ENCODE measurements around the gene FGGY. TPM values are rescaled to one million over a fixed set of nuclear protein-coding genes. Genes with fewer than 3 reads are reported as not detected.

The FGGY gene
- polyA plus RNA-seq, 5 donors = 13.3 to 22.3 (median 17.1) TPM

GRCh38 chr1:59315529-59316463 is 18.9 kb downstream of the FGGY start:
- no peak for DNase-seq

- DNase-seq = peak; percentile 65 to 72
Measured at GRCh38 chr1:59316497-59317128, 19.7 kb downstream of the FGGY start.

- no peak for DNase-seq
Measured at GRCh38 chr1:59317343-59317742, 20.4 kb downstream of the FGGY start.

- no peak for DNase-seq
Measured at GRCh38 chr1:59317780-59318179, 20.9 kb downstream of the FGGY start.

GRCh38 chr1:59318271-59318860 is 21.5 kb downstream of the FGGY start:
- DNase-seq = no peak

GRCh38 chr1:59322394-59322793 is 25.5 kb downstream of the FGGY start:
- DNase-seq = no peak

- no peak for DNase-seq
Measured at GRCh38 chr1:59322814-59323213, 25.9 kb downstream of the FGGY start.

GRCh38 chr1:59323879-59324278 is 27.0 kb downstream of the FGGY start:
- no peak for DNase-seq

- no peak for DNase-seq
Measured at GRCh38 chr1:59328353-59328752, 31.5 kb downstream of the FGGY start.

- no peak for DNase-seq
Measured at GRCh38 chr1:59329412-59330053, 32.6 kb downstream of the FGGY start.

- no peak for DNase-seq
Measured at GRCh38 chr1:59331686-59332620, 35.1 kb downstream of the FGGY start.

GRCh38 chr1:59332983-59333382 is 36.1 kb downstream of the FGGY start:
- DNase-seq = no peak

GRCh38 chr1:59333626-59334277 is 36.9 kb downstream of the FGGY start:
- DNase-seq = no peak

GRCh38 chr1:59340411-59341307 is 43.8 kb downstream of the FGGY start:
- no peak for DNase-seq

- DNase-seq = no peak
Measured at GRCh38 chr1:59342801-59343575, 46.1 kb downstream of the FGGY start.

- no peak for DNase-seq
Measured at GRCh38 chr1:59343576-59343840, 46.6 kb downstream of the FGGY start.

- DNase-seq = no peak
Measured at GRCh38 chr1:59345221-59345620, 48.3 kb downstream of the FGGY start.

GRCh38 chr1:59346429-59346828 is 49.5 kb downstream of the FGGY start:
- no peak for DNase-seq

- DNase-seq = no peak
Measured at GRCh38 chr1:59349101-59349500, 52.2 kb downstream of the FGGY start.

Data from right lung (tissue), 5 donors.